Measurements from ENCODE around the gene DOHH.

DOHH gene

DNA sequence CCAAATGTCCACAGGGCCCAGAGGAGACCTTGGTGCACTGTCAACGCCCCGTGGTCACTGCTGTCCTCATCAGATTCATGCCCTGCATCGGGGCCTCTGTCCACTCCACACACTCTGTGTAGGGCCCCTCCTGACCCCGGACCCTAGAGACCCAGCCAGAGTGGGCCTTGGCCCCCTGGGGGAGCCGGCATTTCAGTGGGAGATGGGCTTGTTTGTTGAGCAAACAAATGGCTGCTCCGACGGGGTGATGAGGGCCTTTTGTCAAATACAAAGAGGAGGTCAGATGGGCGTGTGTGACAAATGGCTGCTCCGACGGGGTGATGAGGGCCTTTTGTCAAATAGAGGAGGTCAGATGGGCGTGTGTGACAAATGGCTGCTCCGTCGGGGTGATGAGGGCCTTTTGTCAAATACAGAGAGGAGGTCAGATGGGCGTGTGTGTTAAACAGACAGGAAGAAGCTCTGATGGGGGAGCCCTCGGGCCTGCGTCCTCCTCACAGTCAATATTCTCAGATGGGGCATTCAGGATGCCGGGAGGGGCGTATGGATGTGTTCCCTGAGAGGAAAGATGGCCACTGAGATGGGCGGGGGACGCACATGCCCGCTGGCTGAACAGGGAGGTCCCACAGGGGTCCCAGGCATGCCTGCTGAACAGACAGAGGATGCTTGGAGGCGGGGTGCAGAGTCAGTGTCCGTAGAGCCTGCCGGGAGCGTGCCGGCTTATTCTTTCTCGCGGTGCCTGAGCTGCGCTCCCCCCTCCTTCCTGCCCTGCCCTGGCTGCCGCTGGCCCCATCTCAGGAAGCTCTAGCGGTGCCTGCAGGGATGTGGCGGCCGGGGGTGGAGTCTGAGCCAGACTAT, 56.4 kb downstream of the DOHH start:
- DNase-seq (ENCODE audit: low read depth), result peak; percentile 72
- no peak overlapping the region for H3K4me3 ChIP-seq (ENCODE audit: low read depth, low read length)
- TF ChIP-seq, protein P1, sequence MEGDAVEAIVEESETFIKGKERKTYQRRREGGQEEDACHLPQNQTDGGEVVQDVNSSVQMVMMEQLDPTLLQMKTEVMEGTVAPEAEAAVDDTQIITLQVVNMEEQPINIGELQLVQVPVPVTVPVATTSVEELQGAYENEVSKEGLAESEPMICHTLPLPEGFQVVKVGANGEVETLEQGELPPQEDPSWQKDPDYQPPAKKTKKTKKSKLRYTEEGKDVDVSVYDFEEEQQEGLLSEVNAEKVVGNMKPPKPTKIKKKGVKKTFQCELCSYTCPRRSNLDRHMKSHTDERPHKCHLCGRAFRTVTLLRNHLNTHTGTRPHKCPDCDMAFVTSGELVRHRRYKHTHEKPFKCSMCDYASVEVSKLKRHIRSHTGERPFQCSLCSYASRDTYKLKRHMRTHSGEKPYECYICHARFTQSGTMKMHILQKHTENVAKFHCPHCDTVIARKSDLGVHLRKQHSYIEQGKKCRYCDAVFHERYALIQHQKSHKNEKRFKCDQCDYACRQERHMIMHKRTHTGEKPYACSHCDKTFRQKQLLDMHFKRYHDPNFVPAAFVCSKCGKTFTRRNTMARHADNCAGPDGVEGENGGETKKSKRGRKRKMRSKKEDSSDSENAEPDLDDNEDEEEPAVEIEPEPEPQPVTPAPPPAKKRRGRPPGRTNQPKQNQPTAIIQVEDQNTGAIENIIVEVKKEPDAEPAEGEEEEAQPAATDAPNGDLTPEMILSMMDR (conservative IDR thresholded peaks at IDR 0.05; ENCODE audit: low read depth, low read length), result peak; percentile 21

DNA sequence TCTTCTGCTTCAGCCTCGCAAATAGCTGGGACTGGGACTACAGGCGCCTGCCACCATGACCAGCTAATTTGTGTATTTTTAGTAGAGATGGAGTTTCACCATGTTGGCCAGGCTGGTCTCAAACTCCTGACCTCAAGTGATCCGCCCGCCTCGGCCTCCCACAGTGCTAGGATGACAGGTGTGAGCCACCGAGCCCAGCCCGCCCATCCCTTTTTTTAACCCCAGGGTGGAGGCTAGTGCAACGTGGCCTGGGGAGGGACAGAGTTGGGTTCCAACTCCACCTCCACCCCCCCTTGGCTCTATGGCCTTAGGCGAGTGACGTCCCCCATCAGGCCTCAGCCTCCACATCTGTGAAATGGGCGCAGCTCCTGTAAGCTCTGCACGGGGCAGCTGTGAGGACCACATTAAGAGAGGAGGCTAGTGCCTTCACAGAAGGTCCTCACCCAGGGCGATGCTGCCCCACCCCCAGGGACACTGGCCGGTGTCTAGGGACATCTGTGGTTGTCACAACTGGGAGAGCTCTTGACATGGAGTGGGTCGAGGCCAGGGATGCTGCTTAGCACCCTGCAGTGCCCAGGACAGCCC, 57.9 kb downstream of the DOHH start:
- TF ChIP-seq, protein P1 (conservative IDR thresholded peaks at IDR 0.05; ENCODE audit: low read depth, low read length), result no peak
- no peak overlapping the region for H3K4me3 ChIP-seq (ENCODE audit: low read depth, low read length)
- no peak for DNase-seq (ENCODE audit: low read depth)

DNA sequence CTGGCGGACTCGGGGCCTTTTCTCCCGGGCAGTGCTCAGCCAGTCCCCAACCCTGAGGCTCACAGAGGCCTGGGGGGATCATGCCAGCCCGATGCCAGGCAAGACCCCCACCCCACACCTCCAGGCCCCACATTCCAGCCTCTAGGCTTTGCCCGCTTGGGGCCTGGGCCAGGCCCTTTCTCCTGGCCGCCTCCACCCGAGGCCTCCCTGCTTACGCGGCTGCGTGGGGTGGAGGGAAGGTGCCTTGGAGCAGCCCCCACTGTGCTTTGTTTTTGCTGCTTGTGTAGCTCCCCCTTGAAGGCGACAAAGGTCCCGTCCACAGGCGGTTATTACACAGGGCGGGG, 58.5 kb downstream of the DOHH start:
- no peak for DNase-seq (ENCODE audit: low read depth)
- H3K4me3 ChIP-seq (ENCODE audit: low read depth, low read length), result no peak overlapping the region
- TF ChIP-seq, protein P1 (conservative IDR thresholded peaks at IDR 0.05; ENCODE audit: low read depth, low read length), result no peak

DNA sequence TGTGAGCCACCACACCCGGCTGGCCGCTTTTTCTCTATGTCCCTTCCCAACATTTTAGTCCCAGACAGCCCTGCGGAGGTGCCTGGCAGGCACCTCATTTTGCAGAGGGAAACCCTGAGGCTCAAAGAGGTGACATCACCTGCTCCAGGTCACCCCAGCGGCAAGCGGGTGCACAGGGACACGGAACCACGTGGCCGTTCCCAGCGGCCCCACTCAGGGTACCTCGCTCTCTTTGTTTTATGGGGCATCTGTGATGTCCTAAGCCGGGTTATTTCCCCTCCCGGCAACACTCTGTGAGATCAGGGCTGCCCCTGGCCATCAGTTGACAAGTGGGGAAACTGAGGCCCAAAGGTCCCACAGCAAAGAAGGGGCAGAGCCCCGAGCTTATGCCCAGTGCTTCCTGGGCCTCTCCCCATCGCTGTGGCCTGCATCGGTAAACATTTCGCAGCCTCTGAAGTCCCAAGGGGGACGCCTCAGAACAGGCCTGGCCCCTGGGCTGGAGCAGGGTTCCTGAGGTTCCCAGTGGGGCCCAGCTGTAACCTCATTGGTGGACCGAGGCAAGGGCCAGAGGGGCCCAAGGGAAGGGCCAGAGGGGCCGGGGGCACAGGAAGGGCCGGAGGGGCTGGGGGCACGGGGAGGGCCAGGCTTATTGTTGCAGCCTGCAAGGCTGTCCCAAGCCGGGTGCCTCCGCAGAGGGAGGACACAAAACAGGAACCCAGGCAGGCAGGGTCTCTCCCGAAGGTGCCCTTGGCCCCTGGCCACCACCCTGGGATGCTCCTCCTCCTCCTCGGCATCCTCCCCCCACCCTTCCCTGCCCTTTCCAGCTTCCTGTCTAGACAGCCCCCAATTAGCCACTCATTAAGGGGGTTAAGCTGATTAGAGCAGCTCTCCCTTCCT, 59.1 kb downstream of the DOHH start:
- no peak overlapping the region for H3K4me3 ChIP-seq (ENCODE audit: low read depth, low read length)
- DNase-seq (ENCODE audit: low read depth), result no peak
- TF ChIP-seq, protein P1 (conservative IDR thresholded peaks at IDR 0.05; ENCODE audit: low read depth, low read length), result no peak
